ENCODE results near the gene ZNF714. TPM values are rescaled to one million over a fixed set of nuclear protein-coding genes. Genes with fewer than 3 reads are reported as not detected.

Gene ZNF714
- total RNA-seq = 1.7 and 4.8 TPM in 2 replicates

DNA sequence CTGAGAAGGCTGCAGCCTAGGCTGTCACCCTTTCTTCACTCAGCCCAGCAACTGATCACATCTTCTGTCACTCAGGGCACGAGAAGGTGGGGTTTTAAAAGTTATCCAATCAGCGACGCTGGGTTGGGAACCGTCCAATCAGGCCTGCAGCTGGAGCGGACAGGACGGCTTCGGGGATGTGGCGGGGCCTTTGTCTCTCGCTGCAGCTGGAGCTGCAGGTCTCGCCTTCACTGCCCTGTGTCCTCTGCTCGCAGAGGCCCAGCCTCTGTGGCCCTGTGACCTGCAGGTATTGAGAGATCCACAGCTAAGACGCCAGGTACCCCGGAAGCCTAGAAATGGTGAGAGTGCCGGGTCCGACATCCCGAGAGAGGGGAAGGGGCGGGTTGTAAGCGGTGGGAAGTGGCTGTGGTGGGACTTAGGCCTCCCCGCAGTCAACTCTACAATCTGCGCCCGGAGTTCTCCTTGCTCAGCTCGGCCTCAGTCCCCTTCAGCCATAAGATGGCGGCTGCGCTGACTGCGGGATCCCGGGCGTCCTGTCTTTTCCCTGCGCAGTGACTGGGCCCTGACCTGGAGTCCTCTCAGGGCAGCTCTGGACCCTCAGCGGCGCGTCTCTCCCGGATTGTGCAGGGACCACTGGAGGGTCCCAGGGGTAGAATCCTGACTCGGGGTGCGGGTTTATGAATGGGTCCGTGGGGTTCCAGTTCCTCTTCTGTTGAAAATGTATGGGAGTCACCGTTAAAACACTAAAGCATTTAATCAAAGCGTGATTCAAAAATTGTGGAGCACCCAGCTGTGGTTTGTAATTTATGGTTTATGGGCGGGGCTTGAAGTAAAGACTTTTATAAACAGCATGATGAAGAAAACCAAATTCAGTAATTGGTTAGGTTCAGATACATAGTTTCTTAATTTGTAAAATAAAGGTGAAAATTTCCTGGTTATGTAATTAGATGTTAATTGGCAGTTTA is at the start of gene ZNF714:
Gene ZNF714 (plus strand): TSS at position 193 of the 965 bp plus-strand sequence. CDS start 16,066 bp downstream, outside the sequence.

DNA sequence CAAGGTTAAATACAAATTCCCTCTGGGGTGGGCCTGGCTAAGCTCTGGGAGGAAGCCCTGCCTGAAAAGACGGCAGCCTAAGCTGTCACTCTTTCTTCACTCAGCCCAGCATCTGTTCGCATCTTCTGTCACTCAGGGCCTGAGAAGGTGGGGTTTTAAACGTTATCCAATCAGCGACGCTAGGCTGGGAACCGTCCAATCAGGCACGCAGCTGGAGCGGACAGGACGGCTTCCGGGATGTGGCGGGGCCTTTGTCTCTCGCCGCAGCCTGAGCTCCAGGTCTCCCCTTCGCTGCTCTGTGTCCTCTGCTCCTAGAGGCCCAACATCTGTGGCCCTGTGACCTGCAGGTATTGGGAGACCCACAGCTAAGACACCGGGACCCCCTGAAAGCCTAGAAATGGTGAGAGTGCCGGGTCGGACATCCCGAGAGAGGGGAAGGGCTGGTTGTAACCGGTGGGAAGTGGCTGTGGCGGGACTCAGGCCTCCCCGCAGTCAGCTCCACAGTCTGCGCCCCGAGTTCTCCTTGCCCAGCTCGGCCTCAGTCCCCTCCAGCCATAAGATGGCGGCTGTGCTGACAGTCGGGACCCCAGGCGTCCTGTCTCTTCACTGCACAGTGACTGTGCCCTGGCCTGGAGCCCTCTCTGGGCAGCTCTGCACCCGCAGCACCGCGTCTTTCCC is 59.9 kb downstream of the ZNF714 start, which contains the start of gene ZNF431:
Gene ZNF431 (plus strand): TSS at position 254 of the 678 bp plus-strand sequence. CDS start 144 bp downstream, at position 398.

Other genes starting within 250 kb of the ZNF714 start
- gene ZNF85, start 159.0 kb upstream of the ZNF714 start, total RNA-seq = 3.4 and 3.9 TPM in 2 replicates
- gene ZNF430, start 61.5 kb upstream of the ZNF714 start, total RNA-seq = 6.8 and 7.0 TPM in 2 replicates
- 5.7 and 7.7 TPM in 2 replicates for gene ZNF431, start 59.8 kb downstream of the ZNF714 start, total RNA-seq
- gene ZNF708, start 247.2 kb downstream of the ZNF714 start, total RNA-seq = 4.8 and 6.1 TPM in 2 replicates